SU-DHL-6 (cell line): Measurements from ENCODE around the gene SPAG7.

Source experiments
- H2AFZ ChIP-seq: fragments of 200-600 bp; sonication (generic); 2 replicates; pipeline ENCODE4 v1.6.1; 2014; ENCODE audit warnings: low read depth, mild to moderate bottlenecking, moderate library complexity, mixed read lengths, antibody characterized with exemption, low read length; ENCODE audit not compliant: severe bottlenecking
- H3F3A ChIP-seq: fragments of 200-600 bp; shearing (Covaris generic); 2 replicates; pipeline ENCODE4 v1.6.0; 2016; ENCODE audit warnings: antibody characterized with exemption, mild to moderate bottlenecking; ENCODE audit not compliant: insufficient read depth
- H3K27ac ChIP-seq: fragments of 200-600 bp; sonication (generic); 2 replicates; pipeline ENCODE4 v1.5.1; 2016; ENCODE audit warnings: low read depth, mild to moderate bottlenecking, low read length, moderate library complexity, mixed read lengths
- H3K27me3 ChIP-seq: fragments of 200-600 bp; sonication (generic), shearing (Covaris generic); 2 replicates; pipeline ENCODE4 v1.6.0; 2014; ENCODE audit warnings: mild to moderate bottlenecking, low read length
- H3K36me3 ChIP-seq: fragments of 200-600 bp; sonication (generic); 2 replicates; pipeline ENCODE4 v1.6.1; 2014; ENCODE audit warnings: mild to moderate bottlenecking, low read length, mixed read lengths
- H3K4me2 ChIP-seq: fragments of 300-600, 200-600 bp; shearing (Covaris generic), sonication (generic); 2 replicates; pipeline ENCODE4 v1.6.0; 2014; ENCODE audit warnings: low read length, low read depth, mild to moderate bottlenecking; ENCODE audit not compliant: poor library complexity, severe bottlenecking
- H3K4me3 ChIP-seq: fragments of 200-600 bp; sonication (generic); 2 replicates; pipeline ENCODE4 v1.5.1; 2014; ENCODE audit warnings: antibody characterized with exemption, low read length, mild to moderate bottlenecking, mixed read lengths; ENCODE audit not compliant: insufficient read depth, poor library complexity, severe bottlenecking
- H3K79me2 ChIP-seq: fragments of 200-600 bp; sonication (generic); 2 replicates; pipeline ENCODE4 v1.6.1; 2014; ENCODE audit warnings: mild to moderate bottlenecking, low read length, moderate library complexity; ENCODE audit not compliant: insufficient read depth
- H3K9ac ChIP-seq: fragments of 200-600 bp; sonication (generic); 2 replicates; pipeline ENCODE4 v1.7.0; 2014; ENCODE audit warnings: mild to moderate bottlenecking, low read length
- H3K9me2 ChIP-seq: fragments of 200-600 bp; sonication (generic); replicated peaks from 2 replicates; pipeline ENCODE4 v1.6.1; 2014; ENCODE audit warnings: low read length; ENCODE audit not compliant: insufficient read depth
- H3K9me3 ChIP-seq: fragments of 200-600 bp; sonication (generic); 2 replicates; pipeline ENCODE4 v1.6.1; 2014; ENCODE audit warnings: low read length, mixed read lengths; ENCODE audit not compliant: insufficient read depth
- H4K20me1 ChIP-seq: fragments of 200-600 bp; sonication (generic); 2 replicates; pipeline ENCODE4 v1.6.1; 2014; ENCODE audit warnings: low read depth, mild to moderate bottlenecking, antibody characterized with exemption, low read length, moderate library complexity, mixed read lengths
- EZH2phosphoT487 ChIP-seq: fragments of 200-600 bp; sonication (generic), shearing (Covaris generic); conservative IDR thresholded peaks from 2 replicates; pipeline ENCODE4 v1.6.1; 2018; ENCODE audit warnings: mild to moderate bottlenecking, antibody characterized with exemption, low read length, moderate library complexity, mixed read lengths
- TF ChIP-seq, protein P1 (sequence below): fragments of 200-600 bp; sonication (generic); IDR thresholded peaks from one replicate; pipeline ENCODE4 v1.5.1; 2017; ENCODE audit warnings: antibody characterized with exemption, mild to moderate bottlenecking, low read length, moderate library complexity; ENCODE audit not compliant: insufficient read depth, poor library complexity, severe bottlenecking

SPAG7 gene

GRCh38 chr17:4965311-4965986, 2.2 kb downstream of the SPAG7 start:
- H3K9me2 ChIP-seq: no peaks in the 10 kb centered on the region
- no peak overlapping the region for H3K4me3 ChIP-seq
- H3F3A ChIP-seq: no peaks in the 10 kb centered on the region
- no peaks in the 10 kb centered on the region for H3K27me3 ChIP-seq
- H3K4me2 ChIP-seq: no peak overlapping the region
- H4K20me1 ChIP-seq: no peaks in the 10 kb centered on the region
- no peak overlapping the region for H3K9ac ChIP-seq
- TF ChIP-seq, protein P1, sequence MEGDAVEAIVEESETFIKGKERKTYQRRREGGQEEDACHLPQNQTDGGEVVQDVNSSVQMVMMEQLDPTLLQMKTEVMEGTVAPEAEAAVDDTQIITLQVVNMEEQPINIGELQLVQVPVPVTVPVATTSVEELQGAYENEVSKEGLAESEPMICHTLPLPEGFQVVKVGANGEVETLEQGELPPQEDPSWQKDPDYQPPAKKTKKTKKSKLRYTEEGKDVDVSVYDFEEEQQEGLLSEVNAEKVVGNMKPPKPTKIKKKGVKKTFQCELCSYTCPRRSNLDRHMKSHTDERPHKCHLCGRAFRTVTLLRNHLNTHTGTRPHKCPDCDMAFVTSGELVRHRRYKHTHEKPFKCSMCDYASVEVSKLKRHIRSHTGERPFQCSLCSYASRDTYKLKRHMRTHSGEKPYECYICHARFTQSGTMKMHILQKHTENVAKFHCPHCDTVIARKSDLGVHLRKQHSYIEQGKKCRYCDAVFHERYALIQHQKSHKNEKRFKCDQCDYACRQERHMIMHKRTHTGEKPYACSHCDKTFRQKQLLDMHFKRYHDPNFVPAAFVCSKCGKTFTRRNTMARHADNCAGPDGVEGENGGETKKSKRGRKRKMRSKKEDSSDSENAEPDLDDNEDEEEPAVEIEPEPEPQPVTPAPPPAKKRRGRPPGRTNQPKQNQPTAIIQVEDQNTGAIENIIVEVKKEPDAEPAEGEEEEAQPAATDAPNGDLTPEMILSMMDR: no peak
- TF ChIP-seq EZH2phosphoT487: no peak
- H3K9me3 ChIP-seq: no peaks in the 10 kb centered on the region
- no peaks in the 10 kb centered on the region for H3K36me3 ChIP-seq
- peaks cover 8% of the 10 kb centered on the region; the same call in 1 of the 2 replicates for H3K79me2 ChIP-seq
- no peak overlapping the region for H2AFZ ChIP-seq
- H3K27ac ChIP-seq: no peak overlapping the region

DNA sequence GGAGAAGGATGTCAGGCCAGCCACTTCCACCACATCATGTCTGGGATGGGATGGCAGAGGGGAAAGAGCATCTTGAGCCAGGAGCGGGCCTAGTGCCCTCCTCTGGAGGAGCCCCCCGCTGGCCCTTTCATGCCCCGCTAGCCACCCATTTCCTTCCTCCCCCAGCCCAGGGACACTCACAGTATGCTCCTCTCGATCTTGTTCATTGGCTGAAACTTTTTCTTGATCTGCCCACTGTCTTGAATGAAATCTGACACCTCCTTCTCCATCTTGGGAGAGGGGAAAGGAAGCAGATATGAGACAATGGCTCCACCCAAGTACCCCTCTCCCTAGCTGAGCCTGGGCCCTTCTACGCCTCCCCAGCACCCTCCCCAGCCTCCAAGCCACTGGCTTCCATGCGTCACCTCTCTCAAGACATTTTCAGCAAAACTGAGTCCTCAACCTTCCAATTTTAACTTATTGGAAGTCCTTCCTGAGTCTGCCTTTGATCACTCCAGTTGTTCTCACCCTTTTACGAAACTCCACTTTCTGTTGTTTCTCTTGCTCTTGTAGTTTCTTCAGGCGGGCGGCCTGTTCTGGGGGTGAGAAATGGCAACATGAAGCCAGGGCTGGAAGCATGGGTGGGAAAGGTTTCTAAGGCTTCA, 7.2 kb downstream of the SPAG7 start:
- Histone ChIP-seq H3K4me2 (no peak overlapping the region), H3K4me3 (no peak overlapping the region), H3K27ac (no peak overlapping the region), H3K9ac (no peak overlapping the region), H3K79me2 (no peaks in the 10 kb centered on the region), H3K27me3 (no peaks in the 10 kb centered on the region), H3K36me3 (no peaks in the 10 kb centered on the region), H3K9me2 (no peaks in the 10 kb centered on the region), H3F3A (no peaks in the 10 kb centered on the region), H2AFZ (no peak overlapping the region), H4K20me1 (no peaks in the 10 kb centered on the region), H3K9me3 (no peaks in the 10 kb centered on the region)
- TF ChIP-seq, protein P1: no peak
- TF ChIP-seq EZH2phosphoT487: no peak

GRCh38 chr17:4959261-4959965, 8.2 kb downstream of the SPAG7 start:
- H3K9ac ChIP-seq: no peak overlapping the region
- no peaks in the 10 kb centered on the region for H3F3A ChIP-seq
- TF ChIP-seq EZH2phosphoT487: no peak
- TF ChIP-seq, protein P1: no peak
- H3K9me3 ChIP-seq: no peaks in the 10 kb centered on the region
- no peaks in the 10 kb centered on the region for H4K20me1 ChIP-seq
- H3K36me3 ChIP-seq: no peaks in the 10 kb centered on the region
- no peaks in the 10 kb centered on the region for H3K79me2 ChIP-seq
- H3K4me3 ChIP-seq: no peak overlapping the region
- H3K9me2 ChIP-seq: no peaks in the 10 kb centered on the region
- no peak overlapping the region for H3K4me2 ChIP-seq
- no peak overlapping the region for H2AFZ ChIP-seq
- H3K27me3 ChIP-seq: no peaks in the 10 kb centered on the region
- H3K27ac ChIP-seq: no peak overlapping the region
